Keratinocyte (primary cell): ENCODE results near the gene MTF1. TPM values are rescaled to one million over a fixed set of nuclear protein-coding genes. Genes with fewer than 3 reads are reported as not detected.

Source experiments
- DNase-seq: peaks from one replicate; pipeline ENCODE4 v3.0.0-alpha.2; 2011; ENCODE audit warnings: low read depth, missing footprints, low spot score
- FAIRE-seq: peaks from 2 replicates; lab custom pipeline; 2011; peaks lifted over from hg19 to GRCh38; lab: Jason Lieb, UNC
- H2AFZ ChIP-seq: 2 replicates; pipeline ENCODE4 v1.6.0; 2012; ENCODE audit warnings: low read length, control low read depth, inconsistent platforms; ENCODE audit not compliant: control insufficient read depth
- H3K27ac ChIP-seq: 2 replicates; pipeline ENCODE4 v1.5.1; 2011; ENCODE audit warnings: low read length; ENCODE audit not compliant: control insufficient read depth, insufficient read depth
- H3K27me3 ChIP-seq: 3 replicates; pipeline ENCODE4 v1.6.0; 2011; ENCODE audit warnings: low read length; ENCODE audit not compliant: control insufficient read depth, insufficient read depth; ENCODE audit errors: extremely low read depth
- H3K36me3 ChIP-seq, 2 experiments: 2 replicates in 1 of 2; 3 replicates in 1 of 2; pipeline ENCODE4 v1.5.1; 2011; ENCODE audit warnings: low read length in 2 of 2, mild to moderate bottlenecking in 1 of 2; ENCODE audit not compliant: control insufficient read depth in 2 of 2, insufficient read depth in 2 of 2; ENCODE audit errors: extremely low read depth in 1 of 2
- H3K4me1 ChIP-seq: 3 replicates; pipeline ENCODE4 v1.5.1; 2011; ENCODE audit warnings: low read length; ENCODE audit not compliant: control insufficient read depth, insufficient read depth; ENCODE audit errors: extremely low read depth
- H3K4me2 ChIP-seq: 3 replicates; pipeline ENCODE4 v1.6.0; 2011; ENCODE audit warnings: low read depth, low read length; ENCODE audit not compliant: control insufficient read depth, insufficient read depth; ENCODE audit errors: extremely low read depth
- H3K4me3 ChIP-seq, 3 experiments: fragments of 200-600 bp in 1 of 3; sonication (generic) in 1 of 3; 2 replicates in 2 of 3; 3 replicates in 1 of 3; pipeline ENCODE4 v1.5.1; 2011 to 2016; ENCODE audit warnings: low read length in 3 of 3, mild to moderate bottlenecking in 3 of 3, control low read depth in 2 of 3, inconsistent platforms in 1 of 3, low read depth in 1 of 3, mixed read lengths in 1 of 3, mixed run types in 1 of 3, moderate library complexity in 1 of 3; ENCODE audit not compliant: control insufficient read depth in 2 of 3, insufficient read depth in 2 of 3; ENCODE audit errors: extremely low read depth in 1 of 3
- H3K79me2 ChIP-seq: 2 replicates; pipeline ENCODE4 v1.6.0; 2012; ENCODE audit warnings: low read length; ENCODE audit not compliant: control insufficient read depth, insufficient read depth
- H3K9ac ChIP-seq: 3 replicates; pipeline ENCODE4 v1.6.0; 2011; ENCODE audit warnings: low read length; ENCODE audit not compliant: control insufficient read depth, insufficient read depth; ENCODE audit errors: extremely low read depth
- H3K9me1 ChIP-seq: 3 replicates; pipeline ENCODE4 v1.6.0; 2011; ENCODE audit warnings: low read length; ENCODE audit not compliant: control insufficient read depth, insufficient read depth; ENCODE audit errors: extremely low read depth
- H3K9me3 ChIP-seq: 2 replicates; pipeline ENCODE4 v1.5.1; 2012; ENCODE audit warnings: low read depth, low read length; ENCODE audit not compliant: control insufficient read depth
- H4K20me1 ChIP-seq: 3 replicates; pipeline ENCODE4 v1.6.0; 2011; ENCODE audit warnings: low read length; ENCODE audit not compliant: control insufficient read depth, insufficient read depth; ENCODE audit errors: extremely low read depth
- EZH2 ChIP-seq: IDR thresholded peaks from one replicate; pipeline ENCODE4 v1.6.1; 2012; ENCODE audit warnings: inconsistent platforms, mild to moderate bottlenecking, low read length, moderate library complexity
- dilution Hi-C: fragments of 300-500 bp; cut with MboI; formaldehyde crosslinking; loops from one replicate; pipeline ENCODE4 v1.7.0; 2020; ENCODE audit warnings: low sequenced_read_pairs; ENCODE audit not compliant: extremely low pct_ligation_motif_present
- polyA plus RNA-seq, 5 experiments: library from polyadenylated mRNA; depleted of rRNA in 3 of 5; stranded (reverse) in 3 of 5; stranded (forward) in 1 of 5; unstranded in 1 of 5; fragments of >200 nt; gene quantifications; 1 replicate in 1 of 5; 2 replicates in 3 of 5; 3 replicates in 1 of 5; pipeline versions ENCODE4 v1.2.1 to v1.2.3, GENCODE V29; 2011 to 2012; ENCODE audit warnings: missing spikeins in 2 of 5, low read depth in 1 of 5, low replicate concordance in 1 of 5
- TF ChIP-seq, protein P1 (sequence below), 3 experiments: IDR thresholded peaks in 1 of 3; conservative IDR thresholded peaks in 1 of 3; optimal IDR thresholded peaks in 1 of 3; 2 replicates in 2 of 3; 3 replicates in 1 of 3; pipeline versions ENCODE3 to v1.5.1; 2011; ENCODE audit warnings: low read length in 3 of 3, mild to moderate bottlenecking in 3 of 3, moderate library complexity in 2 of 3, control low read depth in 1 of 3, inconsistent platforms in 1 of 3; ENCODE audit not compliant: insufficient read depth in 2 of 3; ENCODE audit errors: extremely low read depth in 1 of 3

Gene MTF1
- polyA plus RNA-seq, 1 donor (not counting 4 experiments of a cell fraction or from before 2014, with no cell fraction given), result 13.1 TPM

DNA sequence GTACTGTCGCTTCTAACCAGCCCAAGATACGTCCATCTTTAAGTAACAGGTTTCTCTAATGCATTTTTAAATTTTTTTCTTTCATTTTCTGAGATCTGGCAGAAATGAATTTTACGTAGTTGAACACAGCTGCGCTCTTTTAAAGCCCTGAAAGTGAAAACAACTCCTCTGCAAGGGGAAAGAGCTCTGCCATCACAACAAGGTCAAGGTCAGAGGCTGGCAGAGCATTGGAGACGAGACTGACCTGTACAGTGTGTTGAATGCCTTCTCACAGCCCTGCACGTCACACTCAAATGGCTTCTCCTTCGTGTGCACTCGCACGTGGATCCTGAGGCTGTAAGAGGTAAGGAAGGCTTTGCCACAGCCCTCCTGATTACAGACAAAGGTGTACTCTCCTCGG, 19.7 kb downstream of the MTF1 start:
- TF ChIP-seq EZH2, result no peak
- TF ChIP-seq, protein P1, sequence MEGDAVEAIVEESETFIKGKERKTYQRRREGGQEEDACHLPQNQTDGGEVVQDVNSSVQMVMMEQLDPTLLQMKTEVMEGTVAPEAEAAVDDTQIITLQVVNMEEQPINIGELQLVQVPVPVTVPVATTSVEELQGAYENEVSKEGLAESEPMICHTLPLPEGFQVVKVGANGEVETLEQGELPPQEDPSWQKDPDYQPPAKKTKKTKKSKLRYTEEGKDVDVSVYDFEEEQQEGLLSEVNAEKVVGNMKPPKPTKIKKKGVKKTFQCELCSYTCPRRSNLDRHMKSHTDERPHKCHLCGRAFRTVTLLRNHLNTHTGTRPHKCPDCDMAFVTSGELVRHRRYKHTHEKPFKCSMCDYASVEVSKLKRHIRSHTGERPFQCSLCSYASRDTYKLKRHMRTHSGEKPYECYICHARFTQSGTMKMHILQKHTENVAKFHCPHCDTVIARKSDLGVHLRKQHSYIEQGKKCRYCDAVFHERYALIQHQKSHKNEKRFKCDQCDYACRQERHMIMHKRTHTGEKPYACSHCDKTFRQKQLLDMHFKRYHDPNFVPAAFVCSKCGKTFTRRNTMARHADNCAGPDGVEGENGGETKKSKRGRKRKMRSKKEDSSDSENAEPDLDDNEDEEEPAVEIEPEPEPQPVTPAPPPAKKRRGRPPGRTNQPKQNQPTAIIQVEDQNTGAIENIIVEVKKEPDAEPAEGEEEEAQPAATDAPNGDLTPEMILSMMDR (optimal IDR thresholded peaks at IDR 0.05 in 1 of 3, IDR thresholded peaks at IDR 0.05 in 1 of 3, conservative IDR thresholded peaks at IDR 0.05 in 1 of 3; ENCODE audit: extremely low read depth in 1 of 3, insufficient read depth in 2 of 3, low read length in 3 of 3), result no peak
- H3K36me3 ChIP-seq, result peaks cover 20 to 37% of the 10 kb centered on the region in 2 experiments
- H3K9ac ChIP-seq, result no peak overlapping the region
- DNase-seq (no peak), FAIRE-seq (no peak)
- dilution Hi-C loops, result no loop called here
- no peak overlapping the region for H3K27ac ChIP-seq
- H3K79me2 ChIP-seq, result peaks cover 20% of the 10 kb centered on the region
- no peaks in the 10 kb centered on the region for H3K9me3 ChIP-seq
- no peak overlapping the region for H3K4me2 ChIP-seq
- peaks cover 3% of the 10 kb centered on the region for H3K4me1 ChIP-seq
- H4K20me1 ChIP-seq, result peaks cover 4% of the 10 kb centered on the region
- H3K9me1 ChIP-seq, result no peaks in the 10 kb centered on the region
- H3K4me3 ChIP-seq, result no peak overlapping the region
- H3K27me3 ChIP-seq, result no peaks in the 10 kb centered on the region
- no peak overlapping the region for H2AFZ ChIP-seq

DNA sequence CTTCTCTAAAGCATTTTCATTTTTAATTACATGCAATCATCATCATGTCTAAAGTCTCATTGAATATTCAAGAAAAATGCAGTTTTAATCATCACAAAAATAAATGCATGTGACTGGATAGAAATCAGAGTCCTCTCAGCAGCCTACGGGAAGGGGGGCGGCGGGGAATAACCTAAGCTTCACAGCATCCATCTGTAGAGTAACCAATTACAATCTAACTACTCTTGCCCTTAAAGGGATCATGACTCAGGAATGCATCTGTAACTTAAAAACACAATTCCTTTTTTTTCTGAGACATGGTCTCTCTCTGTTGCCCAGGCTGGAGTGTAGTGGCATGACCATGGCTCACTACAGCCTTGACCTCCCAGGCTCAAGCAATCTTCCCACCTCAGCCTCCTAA, 22.6 kb downstream of the MTF1 start:
- Histone ChIP-seq H3K79me2 (peaks cover 5% of the 10 kb centered on the region), H2AFZ (no peak overlapping the region), H3K9me1 (peaks cover 2% of the 10 kb centered on the region), H3K27me3 (no peaks in the 10 kb centered on the region), H3K4me3 (no peak overlapping the region), H3K9me3 (no peaks in the 10 kb centered on the region), H4K20me1 (no peaks in the 10 kb centered on the region), H3K4me2 (no peak overlapping the region), H3K27ac (no peak overlapping the region), H3K9ac (no peak overlapping the region), H3K36me3 (peaks cover 22 to 47% of the 10 kb centered on the region in 2 experiments), H3K4me1 (peaks cover 3% of the 10 kb centered on the region)
- FAIRE-seq (no peak), DNase-seq (no peak)
- TF ChIP-seq, protein P1 (optimal IDR thresholded peaks at IDR 0.05 in 1 of 3, IDR thresholded peaks at IDR 0.05 in 1 of 3, conservative IDR thresholded peaks at IDR 0.05 in 1 of 3; ENCODE audit: extremely low read depth in 1 of 3, insufficient read depth in 2 of 3, low read length in 3 of 3), result no peak
- TF ChIP-seq EZH2, result no peak
- dilution Hi-C loops, result no loop called here
